HG02970 (cell line): ENCODE data around the gene RAP1A.
"Not testable (repeated sequence)": the region's sequence is repeated elsewhere in the genome, so short reads cannot be mapped to it uniquely, and the experiment has no call there.

Experiments used
- ATAC-seq: cut with Tn5 transposase; IDR thresholded peaks from one replicate; pipeline ENCODE4 v1.9.1; 2021; ENCODE audit warnings: mild to moderate bottlenecking, moderate library complexity, moderate number of reproducible peaks; ENCODE audit not compliant: unreplicated experiment, low FRiP score

Gene RAP1A

DNA sequence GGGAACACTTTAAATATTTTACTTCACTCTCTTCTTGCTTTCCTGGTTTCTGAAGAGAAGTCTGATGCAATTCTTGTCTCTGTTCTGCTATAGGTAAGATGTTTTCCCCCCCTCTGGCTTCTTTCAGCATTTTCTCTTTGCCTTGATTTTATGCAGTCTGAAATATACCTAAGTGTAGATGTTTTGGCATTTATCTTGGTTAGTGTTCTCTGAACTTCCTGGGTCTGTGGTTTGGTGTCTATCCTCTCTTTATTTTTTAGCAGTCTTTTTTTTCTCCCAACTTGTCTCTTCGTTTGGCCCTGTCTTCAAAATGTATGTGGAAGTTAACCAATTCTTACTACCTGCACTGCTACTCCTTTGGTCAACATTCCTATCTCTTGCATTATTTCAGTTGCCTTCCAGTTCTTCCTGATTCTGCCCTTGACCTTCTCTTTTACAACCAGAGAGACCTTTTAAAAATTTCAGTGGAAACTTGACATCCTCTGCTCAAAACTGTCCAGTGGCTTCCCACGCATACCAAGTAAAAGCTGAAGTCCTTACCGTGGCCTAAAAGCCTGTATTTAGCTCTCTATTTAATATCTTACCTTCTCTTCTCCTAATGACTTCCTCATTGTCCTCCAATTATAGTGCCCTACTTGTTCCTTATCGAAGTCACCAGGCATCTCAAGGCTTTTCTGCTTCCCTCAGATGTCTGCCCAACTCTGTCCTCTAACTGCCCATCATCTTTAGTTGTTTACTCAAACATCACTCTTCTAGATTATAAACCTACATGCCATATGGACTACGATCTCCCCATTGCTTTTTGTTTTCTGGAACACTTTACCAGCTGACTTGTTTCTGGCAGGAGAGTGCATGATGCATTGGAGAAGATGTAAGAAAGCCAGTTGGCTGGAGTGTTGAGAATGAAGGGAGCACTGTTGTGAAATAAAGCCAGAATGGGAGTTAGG, 40.9 kb downstream of the RAP1A start:
- no peak for ATAC-seq

DNA sequence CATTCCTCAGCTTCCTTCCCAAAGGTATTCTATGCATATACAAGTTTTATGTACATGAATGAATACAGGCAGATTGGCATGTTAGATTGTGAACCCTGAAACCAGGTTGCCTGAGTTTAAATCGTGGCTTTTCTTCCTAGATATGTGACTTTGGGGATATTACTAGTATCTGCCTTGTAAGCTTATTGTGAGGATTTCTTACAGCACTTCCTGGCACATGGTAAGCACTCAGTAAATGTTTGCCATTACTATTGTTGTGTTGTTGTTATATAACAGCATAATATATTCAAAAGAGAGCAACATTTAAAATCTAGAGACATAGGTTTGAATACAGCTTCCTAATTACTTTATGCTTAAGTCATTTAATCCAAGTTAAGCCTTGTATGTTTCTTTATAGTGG, 45.1 kb downstream of the RAP1A start:
- ATAC-seq: no peak

- ATAC-seq: no peak
Measured at GRCh38 chr1:111665497-111665896, 45.9 kb downstream of the RAP1A start.

DNA sequence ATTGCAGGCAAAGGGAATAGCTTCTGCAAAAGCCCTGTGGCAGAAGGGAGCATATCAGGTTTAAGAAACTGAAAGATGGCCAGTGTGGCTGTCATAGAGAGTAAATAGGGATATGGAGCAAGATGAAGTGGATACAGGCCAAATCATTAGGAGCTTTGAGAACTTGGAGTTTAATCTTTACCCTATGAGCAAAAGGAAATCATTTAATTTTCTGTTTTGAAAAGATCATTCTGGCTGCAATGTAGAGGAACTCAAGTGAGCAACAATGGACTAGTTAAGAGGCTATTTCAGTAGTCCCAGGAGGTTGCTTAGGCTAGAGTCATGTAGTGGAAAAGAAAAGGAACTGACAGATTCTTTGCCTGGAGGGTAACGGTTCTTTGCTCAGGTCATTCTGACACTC, 47.2 kb downstream of the RAP1A start:
- no peak for ATAC-seq

GRCh38 chr1:111669268-111669667, 49.7 kb downstream of the RAP1A start:
- ATAC-seq: no peak

DNA sequence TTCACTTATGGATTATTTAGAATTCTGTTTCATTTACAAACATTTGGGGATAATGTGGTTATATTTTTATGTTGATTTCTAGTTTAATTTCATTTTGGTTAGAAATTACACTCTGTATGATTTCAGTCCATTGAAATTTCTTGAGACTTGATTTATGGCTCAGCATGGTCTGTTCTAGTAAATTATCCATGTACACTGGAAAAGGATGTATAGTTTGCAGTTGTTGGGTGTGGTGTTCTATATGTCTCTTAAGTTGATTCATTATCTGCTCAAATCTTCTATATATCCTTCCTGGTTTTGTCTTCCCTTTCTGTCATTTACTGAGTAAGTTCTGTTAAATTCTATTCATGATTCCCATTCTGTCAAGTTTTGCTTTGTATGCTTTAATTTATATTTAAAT, 52.3 kb downstream of the RAP1A start:
- ATAC-seq: no peak

DNA sequence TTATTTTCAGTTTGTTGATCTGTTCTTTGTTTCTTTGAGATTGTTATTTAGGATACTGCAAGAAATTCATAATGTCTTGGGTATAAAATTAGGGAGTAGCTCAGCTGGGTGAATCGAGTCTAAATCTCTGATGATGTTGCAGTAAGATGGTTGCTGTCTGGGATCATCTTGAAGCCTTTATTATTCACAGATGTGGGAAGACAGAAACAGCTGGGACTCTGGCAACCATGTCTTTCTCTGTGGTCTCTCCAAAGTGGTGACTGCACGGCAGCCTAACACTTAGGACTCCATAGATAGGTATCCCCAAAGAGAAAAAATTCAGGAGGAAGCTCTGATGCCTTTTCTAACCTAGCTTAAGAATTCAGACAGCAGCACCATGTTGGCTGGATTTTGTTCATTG, 52.7 kb downstream of the RAP1A start:
- ATAC-seq: no peak

DNA sequence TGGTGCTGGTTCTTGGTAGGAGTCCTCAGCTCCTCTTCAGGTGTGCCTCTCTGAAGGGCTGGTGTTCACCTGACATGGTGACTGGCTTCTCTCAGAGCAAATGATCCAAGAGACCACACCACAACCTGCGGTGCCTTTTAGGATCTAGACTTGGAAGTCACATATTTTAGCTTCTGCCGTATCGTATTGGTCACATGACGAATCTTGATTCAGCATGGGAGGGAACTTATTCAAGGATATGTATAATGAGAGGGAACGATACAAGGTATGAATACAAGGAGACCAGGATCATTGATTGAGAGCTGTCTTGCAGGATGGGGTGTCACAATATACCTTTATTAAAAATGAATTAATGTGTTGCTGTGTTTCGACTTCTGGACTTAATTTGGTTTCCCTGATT, 58.0 kb downstream of the RAP1A start:
- no peak for ATAC-seq

GRCh38 chr1:111679541-111679940, 60.0 kb downstream of the RAP1A start:
- no peak for ATAC-seq

DNA sequence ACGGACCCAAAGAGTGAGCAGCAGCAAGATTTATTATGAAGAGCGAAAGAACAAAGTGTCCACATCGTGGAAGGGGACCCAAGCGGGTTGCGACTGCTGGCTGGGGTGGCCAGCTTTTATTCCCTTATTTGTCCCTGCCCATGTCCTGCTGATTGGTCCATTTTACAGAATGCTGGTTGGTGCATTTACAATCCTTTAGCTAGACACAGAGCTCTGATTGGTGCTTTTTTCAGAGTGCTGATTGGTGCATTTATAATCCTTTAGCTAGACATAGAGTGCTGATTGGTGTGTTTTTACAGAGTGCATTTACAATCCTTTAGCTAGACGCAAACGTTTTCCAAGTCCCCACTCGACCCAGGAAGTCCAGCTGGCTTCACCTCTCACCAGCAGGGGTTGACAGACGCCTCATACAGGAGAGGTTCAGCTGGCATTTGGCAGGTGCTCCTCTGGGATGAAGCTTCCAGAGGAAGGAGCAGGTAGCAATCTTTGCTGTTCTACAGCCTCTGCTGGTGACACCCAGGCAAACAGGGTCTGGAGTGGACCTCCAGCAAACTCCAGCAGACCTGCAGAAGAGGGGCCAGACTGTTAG, 60.7 kb downstream of the RAP1A start:
- not testable (repeated sequence) for ATAC-seq

DNA sequence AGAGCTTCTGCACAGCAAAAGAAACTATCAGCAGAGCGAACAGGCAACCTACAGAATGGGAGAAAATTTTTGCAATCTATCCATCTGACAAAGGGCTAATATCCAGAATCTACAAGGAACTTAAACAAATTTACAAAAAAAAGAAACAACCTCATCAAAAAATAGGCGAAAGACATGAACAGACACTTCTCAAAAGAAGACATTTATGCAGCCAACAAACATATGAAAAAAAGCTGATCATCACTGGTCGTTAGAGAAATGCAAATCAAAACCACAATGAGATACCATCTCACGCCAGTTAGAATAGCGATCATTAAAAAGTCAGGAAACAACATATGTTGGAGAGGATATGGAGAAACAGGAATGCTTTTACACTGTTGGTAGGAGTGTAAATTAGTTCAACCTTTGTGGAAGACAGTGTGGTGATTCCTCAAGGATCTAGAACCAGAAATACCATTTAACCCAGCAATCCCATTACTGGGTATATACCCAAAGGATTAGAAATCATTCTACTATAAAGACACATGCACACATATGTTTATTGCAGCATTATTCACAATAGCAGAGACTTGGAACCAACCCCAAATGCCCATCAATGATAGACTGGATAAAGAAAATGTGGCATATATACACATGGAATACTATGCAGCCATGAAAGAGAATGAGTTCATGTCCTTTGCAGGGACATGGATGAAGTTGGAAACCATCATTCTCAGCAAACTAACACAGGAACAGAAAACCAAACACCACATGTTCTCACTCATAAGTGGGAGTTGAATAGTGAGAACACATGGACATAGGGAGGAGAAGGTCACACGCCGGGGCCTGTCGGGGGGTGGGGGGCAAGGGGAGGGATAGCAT, 65.9 kb downstream of the RAP1A start:
- ATAC-seq: not testable (repeated sequence)

DNA sequence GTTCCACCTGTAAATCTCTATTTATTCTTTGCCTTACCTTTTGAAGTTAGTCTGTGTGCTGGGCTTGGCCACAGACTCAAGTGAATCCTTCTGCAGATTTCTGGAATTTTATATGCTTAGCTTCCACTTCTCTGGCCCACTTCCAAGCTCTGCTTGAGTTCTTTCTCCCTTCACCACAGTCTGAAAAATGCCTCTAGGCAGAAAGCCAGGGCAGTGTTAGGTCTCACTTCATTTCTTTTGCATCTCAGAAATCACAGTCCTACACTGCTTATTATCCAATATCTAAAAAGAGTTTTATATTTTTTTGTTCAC, 70.7 kb downstream of the RAP1A start:
- no peak for ATAC-seq

GRCh38 chr1:111691886-111692285, 72.3 kb downstream of the RAP1A start:
- ATAC-seq: no peak

DNA sequence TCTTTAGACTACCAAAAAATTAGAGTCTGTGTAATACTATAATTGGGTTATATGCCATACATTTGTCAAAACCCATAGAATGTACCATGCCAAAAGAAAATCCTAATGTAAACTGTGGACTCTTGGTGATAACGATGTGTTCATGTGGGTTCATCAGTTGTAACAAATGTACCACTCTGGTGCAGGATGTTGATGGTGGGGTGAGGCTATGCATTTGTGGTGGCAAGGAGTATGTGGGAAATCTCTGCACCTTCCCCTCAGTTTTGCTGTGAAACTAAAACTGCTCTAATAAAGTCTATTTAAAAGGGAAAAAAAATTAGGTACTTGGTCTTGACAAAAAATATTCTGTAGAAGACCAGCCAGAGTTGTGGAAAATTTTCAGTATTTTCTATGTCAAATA, 76.2 kb downstream of the RAP1A start:
- no peak for ATAC-seq

GRCh38 chr1:111696330-111696729, 76.7 kb downstream of the RAP1A start:
- no peak for ATAC-seq

DNA sequence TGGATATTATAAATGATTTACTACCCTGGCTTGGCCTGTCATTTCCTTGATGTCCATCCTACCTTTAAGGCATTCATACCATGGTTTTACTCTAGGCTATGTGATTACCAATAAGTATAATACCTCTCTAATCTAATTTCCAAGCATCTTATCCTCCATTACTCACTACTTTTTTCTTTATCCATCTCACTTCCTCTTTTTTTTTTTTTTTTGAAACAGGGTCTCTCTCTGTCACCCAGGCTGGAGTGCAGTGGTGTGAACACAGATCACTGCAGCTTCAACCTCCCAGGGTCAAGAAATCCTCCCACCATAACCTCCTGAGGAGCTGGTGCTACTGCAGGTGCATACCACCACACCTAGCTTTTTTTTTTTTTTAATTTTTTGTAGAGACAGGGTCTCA, 79.7 kb downstream of the RAP1A start:
- ATAC-seq: no peak

DNA sequence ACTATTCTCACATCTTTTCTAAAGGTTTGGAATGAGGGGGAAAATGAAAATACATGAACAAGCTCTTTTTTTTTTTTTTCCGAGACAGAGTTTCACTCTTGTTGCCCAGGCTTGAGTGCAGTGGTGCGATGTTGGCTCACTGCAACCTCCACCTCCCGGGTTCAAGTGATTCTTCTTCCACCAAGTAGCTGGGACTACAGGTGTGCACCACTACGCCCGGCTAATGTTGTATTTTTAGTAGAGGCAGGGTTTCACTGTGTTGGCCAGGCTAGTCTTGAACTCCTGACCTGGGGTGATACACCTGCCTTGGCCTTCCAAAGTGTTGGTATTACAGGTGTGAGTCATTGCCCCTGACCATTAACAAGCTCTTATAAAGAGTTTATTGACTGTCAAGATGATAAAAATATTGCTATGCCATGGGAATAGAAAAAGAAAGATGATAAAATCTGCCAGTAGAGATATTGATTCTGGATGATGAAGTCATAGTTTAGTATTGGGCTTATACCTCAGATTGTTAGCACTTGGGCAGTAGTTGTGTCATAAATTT, 83.0 kb downstream of the RAP1A start:
- ATAC-seq: no peak

DNA sequence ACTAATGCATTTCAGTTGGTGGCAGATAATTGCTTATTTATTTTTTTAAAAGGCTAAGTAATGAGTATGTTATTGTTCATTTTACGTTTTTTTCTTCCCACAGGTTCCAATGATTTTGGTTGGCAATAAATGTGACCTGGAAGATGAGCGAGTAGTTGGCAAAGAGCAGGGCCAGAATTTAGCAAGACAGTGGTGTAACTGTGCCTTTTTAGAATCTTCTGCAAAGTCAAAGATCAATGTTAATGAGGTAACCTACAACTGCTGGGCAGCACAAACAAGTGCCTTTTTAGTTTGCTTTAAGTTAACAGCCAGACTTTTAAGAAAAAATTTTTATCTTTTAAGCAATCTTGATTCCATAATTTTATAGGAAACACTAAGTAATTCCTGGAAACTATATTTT, 84.7 kb downstream of the RAP1A start:
- no peak for ATAC-seq

- ATAC-seq: no peak
Measured at GRCh38 chr1:111704776-111705175, 85.2 kb downstream of the RAP1A start.

DNA sequence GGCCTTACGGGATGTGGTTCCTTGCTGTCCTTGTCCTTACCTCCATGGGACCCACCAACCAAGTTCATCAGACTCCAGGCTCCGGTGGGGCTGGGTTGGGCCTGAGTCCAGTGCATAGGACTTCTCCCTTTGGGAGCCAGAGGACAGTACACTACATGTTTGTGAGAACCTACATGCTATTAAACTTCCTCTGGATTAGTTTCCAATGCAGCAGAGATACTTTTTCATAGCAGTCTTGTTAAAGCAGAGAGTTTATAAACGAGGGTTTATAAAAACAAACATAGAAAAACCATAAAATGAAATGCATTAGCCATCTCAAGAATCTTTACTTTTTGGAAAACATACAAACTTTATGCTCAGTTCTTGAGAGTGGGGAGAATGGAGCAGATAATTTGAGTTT, 86.3 kb downstream of the RAP1A start:
- ATAC-seq: no peak

GRCh38 chr1:111706921-111707320, 87.3 kb downstream of the RAP1A start:
- ATAC-seq: no peak
